Measurements from ENCODE around the gene IL18RAP.

The IL18RAP gene

DNA sequence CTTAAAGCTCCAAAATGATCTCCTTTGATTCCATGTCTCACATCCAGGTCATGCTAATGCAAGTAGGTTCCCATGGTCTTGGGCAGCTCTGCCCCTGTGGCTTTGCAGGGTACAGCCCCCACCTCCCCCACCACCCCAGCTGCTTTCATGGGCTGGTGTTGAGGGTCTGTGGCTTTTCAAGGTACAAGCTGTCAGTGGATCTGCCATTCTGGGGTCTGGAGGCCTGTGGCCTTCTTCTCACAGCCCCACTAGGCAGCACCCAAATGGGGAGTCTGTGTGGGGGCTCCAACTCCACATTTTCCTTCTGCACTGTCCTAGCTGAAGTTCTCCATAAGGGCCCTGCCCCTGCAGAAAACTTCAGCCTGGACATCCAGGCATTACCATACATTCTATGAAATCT, 69.0 kb downstream of the IL18RAP start:
- DNase-seq (ENCODE audit: extremely low read depth in 1 of 2, low read depth in 1 of 2), result no peak

GRCh38 chr2:102494570-102494969, 71.6 kb downstream of the IL18RAP start:
- no peak for DNase-seq (ENCODE audit: extremely low read depth in 1 of 2, low read depth in 1 of 2)

DNA sequence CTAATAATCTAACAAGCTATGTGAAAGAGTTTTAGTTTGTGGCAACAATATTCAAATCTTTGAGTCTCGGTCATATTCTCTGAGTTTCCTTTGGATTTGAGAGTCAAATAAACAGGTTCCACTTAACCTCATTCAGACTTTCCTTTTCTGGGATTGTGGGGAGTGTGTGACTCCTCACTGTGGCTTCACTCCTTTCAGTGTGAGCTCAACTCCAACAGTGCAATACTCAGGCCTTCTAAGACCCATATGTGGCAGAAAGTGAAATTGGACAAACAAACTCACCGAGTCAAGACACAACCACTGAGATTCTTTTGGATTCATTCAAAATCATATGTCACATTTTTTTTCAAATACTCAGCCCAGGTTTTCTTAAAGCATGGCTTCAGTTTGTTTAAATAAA, 75.5 kb downstream of the IL18RAP start:
- DNase-seq (ENCODE audit: extremely low read depth in 1 of 2, low read depth in 1 of 2), result no peak

DNA sequence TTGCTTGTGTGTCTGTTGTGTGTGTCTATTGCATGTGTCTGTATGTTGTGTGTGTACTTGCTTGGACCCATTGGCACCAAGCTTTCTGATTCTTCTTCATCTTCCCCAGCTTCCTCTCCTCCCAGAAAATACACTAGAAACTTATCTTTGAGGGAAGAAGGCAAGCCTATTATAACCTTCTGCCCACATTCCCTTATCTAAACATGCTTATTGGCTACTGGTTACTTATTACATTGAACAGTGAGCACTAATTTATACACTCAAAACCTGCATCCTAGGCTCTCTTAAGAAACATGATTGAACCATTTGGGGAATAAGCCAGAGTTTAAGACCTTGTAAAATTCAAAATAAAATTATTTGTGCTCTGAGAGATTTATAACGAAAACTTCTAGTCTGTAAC, 76.6 kb downstream of the IL18RAP start:
- no peak for DNase-seq (ENCODE audit: extremely low read depth in 1 of 2, low read depth in 1 of 2)
